OCI-LY1 (cell line): ENCODE measurements around the gene NPW.

ENCODE experiments used
- EZH2 ChIP-seq: fragments of 200-600 bp; sonication (generic), shearing (Covaris generic); IDR thresholded peaks from 2 replicates; pipeline ENCODE4 v1.8.0; 2017; ENCODE audit warnings: borderline replicate concordance, mixed run types, mild to moderate bottlenecking, antibody characterized with exemption, low read length, moderate library complexity, mixed read lengths
- TF ChIP-seq, protein P1 (sequence below): fragments of 200-600 bp; sonication (generic), shearing (Covaris generic); IDR thresholded peaks from 2 replicates; pipeline ENCODE4 v1.5.1; 2017; ENCODE audit warnings: mild to moderate bottlenecking, antibody characterized with exemption, low read length, moderate library complexity, mixed read lengths

DNA sequence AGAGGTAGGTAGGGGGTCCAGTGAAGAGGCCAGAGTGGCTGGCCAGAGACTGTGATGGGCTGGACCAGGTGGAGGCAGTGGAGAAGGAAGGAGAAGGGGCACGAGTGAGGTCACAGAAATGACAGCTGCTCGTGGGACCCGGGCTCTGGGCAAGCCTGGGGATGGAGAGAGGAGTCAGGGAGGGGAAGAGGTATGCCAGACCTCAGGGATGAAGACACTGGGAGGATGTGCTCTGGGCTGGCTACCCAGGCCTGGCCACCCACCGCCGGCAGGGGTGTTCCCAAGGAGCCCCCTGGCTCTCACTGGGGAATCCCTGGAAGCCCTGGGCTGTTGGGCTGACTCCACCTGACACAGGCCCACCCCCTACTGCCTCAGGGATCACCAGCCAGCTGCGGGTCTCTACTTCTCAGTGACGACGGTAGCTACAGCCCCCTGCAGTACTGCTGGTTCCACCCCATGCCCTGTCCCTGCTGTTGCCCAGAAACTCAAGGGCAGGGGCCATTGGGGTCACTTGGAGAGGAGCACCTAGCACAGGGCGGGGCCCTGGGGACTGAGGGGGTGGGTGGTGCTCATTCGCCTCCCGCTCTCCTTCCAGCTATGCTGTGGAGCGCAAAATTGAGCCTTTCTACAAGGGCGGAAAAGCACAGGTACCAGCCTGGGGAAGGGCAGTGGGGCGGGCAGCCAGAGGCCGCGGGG lies 46.0 kb upstream of the NPW start:
- TF ChIP-seq, protein P1, sequence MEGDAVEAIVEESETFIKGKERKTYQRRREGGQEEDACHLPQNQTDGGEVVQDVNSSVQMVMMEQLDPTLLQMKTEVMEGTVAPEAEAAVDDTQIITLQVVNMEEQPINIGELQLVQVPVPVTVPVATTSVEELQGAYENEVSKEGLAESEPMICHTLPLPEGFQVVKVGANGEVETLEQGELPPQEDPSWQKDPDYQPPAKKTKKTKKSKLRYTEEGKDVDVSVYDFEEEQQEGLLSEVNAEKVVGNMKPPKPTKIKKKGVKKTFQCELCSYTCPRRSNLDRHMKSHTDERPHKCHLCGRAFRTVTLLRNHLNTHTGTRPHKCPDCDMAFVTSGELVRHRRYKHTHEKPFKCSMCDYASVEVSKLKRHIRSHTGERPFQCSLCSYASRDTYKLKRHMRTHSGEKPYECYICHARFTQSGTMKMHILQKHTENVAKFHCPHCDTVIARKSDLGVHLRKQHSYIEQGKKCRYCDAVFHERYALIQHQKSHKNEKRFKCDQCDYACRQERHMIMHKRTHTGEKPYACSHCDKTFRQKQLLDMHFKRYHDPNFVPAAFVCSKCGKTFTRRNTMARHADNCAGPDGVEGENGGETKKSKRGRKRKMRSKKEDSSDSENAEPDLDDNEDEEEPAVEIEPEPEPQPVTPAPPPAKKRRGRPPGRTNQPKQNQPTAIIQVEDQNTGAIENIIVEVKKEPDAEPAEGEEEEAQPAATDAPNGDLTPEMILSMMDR, result no peak
- no peak for TF ChIP-seq EZH2
